GM19240 (cell line): ENCODE results near the gene TPK1.
A peak's percentile ranks its signal among the peaks of the same experiment; 100 is the strongest.

Source experiments
- DNase-seq: peaks from one replicate; pipeline ENCODE4 v3.0.0; 2011; ENCODE audit warnings: low spot score; ENCODE audit not compliant: insufficient read length

Gene TPK1

GRCh38 chr7:144534196-144534595 is 301.7 kb downstream of the TPK1 start:
- DNase-seq: no peak

- no peak for DNase-seq
Measured at GRCh38 chr7:144531181-144531580, 304.7 kb downstream of the TPK1 start.

DNA sequence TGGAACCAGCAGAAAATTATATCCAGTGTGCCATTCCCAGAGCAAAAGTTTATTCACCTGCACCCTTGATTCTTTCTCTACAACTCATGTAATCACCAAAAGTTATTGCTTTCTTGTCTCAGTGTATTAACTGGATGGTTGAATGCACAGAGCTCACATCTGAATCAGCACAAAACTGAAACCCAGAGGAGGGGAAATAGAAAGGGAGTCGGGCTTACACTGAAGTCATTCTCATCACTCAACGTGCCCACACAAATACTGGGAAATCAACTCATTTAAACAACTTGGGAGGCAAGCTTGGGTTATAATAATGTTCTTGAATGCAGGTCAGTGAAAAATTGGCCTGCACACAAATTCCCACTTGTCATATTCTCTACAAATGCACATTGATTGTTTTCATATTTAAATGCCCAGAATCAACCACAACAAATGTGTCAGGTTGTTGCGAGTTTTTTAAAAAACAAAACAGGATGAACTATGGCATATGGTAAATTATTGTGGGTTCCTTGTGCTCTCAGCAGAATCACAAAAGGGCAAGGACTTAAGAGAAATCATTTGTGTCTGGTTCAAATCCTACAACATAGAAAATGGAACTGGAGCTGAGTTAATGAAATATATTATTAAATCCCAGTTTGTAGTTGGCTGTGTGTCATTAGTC is 306.5 kb downstream of the TPK1 start:
- DNase-seq: peak; percentile 29

- DNase-seq: no peak
Measured at GRCh38 chr7:144528536-144529045, 307.3 kb downstream of the TPK1 start.

GRCh38 chr7:144527051-144527471 is 308.8 kb downstream of the TPK1 start:
- no peak for DNase-seq

DNA sequence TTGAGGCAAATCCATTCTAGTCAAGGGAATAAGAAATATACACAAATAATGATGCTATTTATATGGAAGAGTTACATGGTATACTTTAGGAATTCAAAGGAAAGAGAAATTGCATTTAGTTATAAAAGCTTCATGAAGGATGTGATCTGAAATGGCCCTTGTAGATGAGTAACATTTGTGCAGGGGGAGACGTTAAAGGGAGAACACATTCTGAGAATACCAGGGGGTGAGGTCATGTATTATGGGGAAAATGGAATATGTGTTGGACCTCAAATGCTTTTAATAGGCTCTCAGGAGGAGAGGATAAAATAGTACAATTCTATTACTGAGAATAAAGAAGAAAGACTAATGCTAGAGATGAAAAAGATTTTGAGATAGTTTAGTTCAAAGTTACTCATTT is 309.9 kb downstream of the TPK1 start:
- no peak for DNase-seq

DNA sequence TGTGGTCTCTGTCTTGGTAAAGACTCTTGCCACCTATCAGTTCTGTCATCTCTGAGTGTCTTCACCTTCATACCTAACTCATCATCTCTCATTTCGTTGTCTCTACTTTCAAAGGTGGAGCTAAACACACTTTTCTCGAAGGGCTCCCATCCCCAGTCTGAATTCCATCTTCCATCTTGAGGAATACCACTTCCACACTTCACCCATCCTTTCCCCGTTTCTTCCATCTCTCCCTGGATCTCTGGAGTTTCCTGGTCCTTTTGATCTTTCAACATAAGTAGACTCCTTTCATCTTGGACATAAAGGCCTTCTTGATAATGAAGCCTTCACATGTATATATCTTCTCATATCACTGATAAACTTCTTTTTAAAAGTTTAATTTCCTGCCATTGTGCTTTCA is 311.6 kb downstream of the TPK1 start:
- no peak for DNase-seq

- DNase-seq: no peak
Measured at GRCh38 chr7:144523621-144524020, 312.2 kb downstream of the TPK1 start.

GRCh38 chr7:144519925-144520324 is 315.9 kb downstream of the TPK1 start:
- no peak for DNase-seq

GRCh38 chr7:144518360-144518759 is 317.5 kb downstream of the TPK1 start:
- DNase-seq: no peak

DNA sequence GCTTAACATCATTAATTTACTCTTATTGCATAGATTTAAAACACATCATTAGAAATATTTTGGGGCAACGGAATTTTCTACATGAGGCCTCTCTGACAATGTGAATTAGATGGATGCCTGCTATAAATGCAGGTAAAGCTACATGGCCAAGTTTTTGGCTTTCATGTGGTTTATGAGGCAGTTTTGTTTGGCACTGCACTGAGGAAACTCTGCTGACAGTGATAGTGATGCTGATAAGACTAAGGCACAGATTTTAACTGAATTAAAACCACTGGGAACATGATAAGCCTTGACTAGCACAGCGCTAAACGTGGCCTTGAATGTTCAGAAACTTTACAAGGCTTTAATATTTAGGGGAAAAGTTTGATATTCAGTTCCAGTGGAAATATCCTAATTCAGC is 318.1 kb downstream of the TPK1 start:
- DNase-seq: no peak

DNA sequence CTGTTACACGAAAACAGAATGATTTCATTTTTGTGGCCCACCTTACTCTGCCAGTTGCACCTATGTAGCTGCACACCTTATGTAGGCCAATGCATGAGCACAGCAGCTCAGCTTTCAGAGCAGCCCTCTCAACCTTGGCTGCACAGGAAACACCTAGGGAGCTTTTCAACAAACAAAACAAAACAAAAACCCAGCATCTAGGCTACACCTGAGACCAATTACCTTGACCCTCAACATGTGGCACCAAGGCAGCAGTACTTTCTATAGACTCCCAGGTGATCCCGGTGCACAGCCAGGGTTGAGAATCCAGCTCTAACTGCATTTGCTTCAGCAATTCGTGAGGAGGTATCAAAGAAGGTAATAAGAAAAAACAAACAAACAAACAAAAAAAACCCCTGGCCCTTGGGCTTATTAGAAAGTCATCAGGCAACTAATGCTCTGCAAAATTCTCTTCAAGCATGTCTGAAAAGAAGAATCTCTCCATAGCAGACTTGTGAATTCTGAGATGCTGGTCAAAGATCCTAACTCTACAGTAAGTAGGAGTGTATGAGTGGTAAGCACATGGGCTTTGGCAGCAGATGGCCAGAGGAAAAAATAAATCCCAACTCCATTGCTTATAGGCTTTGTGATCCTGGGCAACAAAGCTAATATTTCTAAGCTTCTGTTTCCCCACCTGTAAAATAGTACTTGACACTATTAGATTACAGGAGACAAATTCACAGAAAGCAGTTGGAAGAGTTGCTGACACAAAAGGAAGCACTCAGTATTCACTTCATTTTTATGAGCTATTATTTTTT is 318.9 kb downstream of the TPK1 start:
- DNase-seq: no peak

DNA sequence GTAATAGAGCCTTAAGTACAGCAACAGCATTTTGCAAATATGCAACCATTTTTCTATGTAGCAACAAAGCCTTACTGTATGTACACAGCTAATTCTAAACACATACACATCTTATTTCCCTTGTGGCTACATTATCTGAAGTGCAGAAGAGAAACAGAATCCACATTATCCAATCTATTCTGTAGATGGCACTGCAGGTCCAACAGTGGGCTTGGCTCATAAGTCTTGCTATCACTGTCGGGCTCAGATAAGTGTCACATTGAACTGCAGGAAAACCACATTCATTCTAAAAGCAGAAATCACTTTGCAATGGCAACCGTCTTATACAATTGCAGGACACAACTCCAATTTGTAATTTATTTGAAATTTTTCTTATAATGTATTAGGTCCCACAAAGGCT is 322.5 kb downstream of the TPK1 start:
- DNase-seq: no peak

- no peak for DNase-seq
Measured at GRCh38 chr7:144510621-144511020, 325.2 kb downstream of the TPK1 start.

DNA sequence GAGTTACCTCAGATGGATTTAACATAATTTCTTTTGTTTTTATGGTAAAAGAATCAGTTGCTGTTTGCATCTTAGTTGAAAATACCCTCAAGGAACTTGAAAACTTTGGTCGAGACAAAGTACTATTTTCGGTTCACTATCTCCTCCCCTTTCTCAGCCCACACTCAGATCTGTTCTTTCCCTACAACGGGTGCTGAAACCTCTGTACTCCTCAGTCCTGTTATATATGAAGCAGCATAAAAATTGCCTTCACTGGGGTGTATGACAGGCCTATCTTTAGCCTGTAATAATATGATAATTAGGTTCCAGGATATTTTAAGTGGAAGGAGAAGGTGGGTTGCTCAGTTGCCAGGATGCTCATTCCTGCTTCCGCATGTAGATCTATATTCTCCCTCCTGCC is 327.2 kb downstream of the TPK1 start:
- no peak for DNase-seq

- no peak for DNase-seq
Measured at GRCh38 chr7:144503215-144503614, 332.6 kb downstream of the TPK1 start.

GRCh38 chr7:144500225-144500624 is 335.6 kb downstream of the TPK1 start:
- DNase-seq: no peak

DNA sequence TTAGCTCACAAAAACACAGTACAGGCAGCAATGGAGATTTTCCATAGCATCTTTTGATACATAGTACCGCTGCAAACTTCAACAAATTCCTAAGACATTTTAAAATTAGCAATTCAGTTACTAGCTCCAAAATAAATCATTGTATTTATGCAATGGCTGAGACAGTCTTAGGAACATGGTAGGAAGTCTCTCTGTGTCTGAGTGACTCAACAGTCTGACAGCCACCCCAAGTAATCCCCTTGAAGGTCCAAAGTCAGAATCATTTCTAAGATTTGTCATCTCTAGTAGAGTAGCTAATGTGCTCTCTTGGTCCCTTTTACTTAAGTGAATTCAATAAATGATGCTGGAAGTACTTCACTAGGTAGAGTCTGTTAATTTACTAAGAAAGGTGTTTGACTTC is 338.6 kb downstream of the TPK1 start:
- DNase-seq: no peak

DNA sequence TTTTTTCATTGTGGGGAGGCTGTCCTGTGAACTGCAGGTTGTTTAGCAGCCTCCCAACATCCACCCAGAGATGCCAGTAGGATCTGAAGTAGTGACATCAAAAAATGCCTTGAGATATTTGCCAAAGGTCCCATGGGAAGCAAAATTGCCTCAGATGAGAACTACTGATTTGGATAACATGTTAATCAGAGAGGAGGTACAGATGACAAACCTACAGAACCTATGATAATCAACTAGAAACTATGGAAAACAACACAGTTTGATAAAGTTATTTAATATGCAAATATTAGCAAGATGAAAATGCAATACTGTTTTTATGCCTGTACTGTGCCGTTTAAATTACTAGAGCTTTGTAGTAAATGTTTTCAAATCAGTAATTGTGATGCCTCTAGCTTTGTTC is 341.5 kb downstream of the TPK1 start:
- no peak for DNase-seq

- DNase-seq: no peak
Measured at GRCh38 chr7:144489504-144489903, 346.3 kb downstream of the TPK1 start.

DNA sequence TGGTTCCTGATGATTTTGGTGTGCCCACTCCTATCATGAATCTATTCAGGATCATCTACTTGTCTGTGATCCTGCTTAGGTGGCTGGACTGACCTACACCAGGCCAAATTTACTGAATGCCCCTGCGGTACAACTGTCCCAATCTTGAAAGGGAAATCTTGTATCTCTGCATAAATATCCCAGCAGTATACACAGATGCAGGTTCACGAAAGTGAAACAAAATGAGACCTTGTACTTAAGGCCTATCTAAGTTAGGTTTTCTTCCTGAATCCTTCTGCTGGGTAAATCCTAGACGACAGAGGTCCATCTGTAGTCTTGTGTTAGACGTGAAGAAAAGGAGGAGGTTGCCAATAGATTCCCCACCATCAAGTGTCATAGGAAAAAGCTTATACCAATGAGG is 346.9 kb downstream of the TPK1 start:
- no peak for DNase-seq

GRCh38 chr7:144487901-144488300 is 348.0 kb downstream of the TPK1 start:
- no peak for DNase-seq

GRCh38 chr7:144484445-144484844 is 351.4 kb downstream of the TPK1 start:
- no peak for DNase-seq
